Measurements from ENCODE around the gene ASCL2.
"Not testable (repeated sequence)": the region's sequence is repeated elsewhere in the genome, so short reads cannot be mapped to it uniquely, and the experiment has no call there.

Gene ASCL2

DNA sequence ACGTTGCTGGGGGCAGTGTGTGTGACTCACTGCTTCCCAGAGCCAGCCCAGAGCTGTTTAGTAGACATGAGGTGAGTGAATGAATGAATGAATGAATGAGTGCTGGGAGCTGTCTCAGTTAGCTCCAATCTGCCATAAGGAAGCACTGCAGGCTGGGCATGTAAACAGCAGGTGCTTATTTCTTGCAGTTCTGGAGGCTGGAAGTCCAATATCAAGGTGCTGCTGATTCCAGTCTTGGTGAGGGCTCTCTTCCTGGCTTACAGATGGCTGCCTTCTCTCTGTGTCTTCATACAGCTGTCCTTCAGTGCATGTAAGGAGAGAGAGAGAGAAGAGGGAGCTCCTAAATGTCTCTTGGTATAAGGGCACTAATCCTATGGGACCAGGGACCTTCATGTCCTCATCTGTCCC, 27.2 kb upstream of the ASCL2 start:
- DNase-seq (ENCODE audit: low read depth in 2 of 2): no peak

DNA sequence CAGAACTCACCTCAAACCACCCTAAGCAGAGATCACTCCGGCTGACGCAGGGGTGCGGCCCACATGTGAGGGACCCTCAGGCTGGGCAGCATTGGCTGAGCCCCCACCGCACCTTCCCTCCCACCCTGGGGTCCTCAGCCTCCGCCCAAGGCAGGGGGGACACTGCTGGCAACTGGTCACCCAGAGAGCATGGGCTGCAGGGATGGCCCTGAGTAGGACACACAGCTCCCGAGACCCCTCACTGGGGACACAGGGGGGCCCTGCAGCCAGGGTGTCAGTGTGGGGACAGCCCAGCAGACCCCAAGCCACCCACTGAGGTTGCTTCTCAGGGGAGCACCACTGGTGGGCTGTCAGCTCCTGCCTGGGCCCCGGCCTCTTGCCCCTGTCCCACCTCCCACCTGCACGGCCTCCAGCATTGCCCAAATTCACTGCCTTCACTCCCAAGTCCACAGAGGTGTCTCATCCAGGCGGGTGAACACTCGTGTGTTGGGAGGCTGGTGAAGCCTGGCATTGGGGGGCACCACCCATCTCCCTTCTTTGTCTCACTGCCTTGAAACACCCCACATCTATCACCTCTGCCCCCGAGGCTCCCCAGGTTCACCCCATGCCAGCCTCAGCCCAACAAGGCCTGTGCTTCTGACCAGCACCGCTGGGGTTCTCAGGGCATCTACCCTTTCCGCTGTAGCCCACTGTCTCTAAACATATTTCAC, 26.7 kb upstream of the ASCL2 start:
- no peak for DNase-seq (ENCODE audit: low read depth in 2 of 2)

DNA sequence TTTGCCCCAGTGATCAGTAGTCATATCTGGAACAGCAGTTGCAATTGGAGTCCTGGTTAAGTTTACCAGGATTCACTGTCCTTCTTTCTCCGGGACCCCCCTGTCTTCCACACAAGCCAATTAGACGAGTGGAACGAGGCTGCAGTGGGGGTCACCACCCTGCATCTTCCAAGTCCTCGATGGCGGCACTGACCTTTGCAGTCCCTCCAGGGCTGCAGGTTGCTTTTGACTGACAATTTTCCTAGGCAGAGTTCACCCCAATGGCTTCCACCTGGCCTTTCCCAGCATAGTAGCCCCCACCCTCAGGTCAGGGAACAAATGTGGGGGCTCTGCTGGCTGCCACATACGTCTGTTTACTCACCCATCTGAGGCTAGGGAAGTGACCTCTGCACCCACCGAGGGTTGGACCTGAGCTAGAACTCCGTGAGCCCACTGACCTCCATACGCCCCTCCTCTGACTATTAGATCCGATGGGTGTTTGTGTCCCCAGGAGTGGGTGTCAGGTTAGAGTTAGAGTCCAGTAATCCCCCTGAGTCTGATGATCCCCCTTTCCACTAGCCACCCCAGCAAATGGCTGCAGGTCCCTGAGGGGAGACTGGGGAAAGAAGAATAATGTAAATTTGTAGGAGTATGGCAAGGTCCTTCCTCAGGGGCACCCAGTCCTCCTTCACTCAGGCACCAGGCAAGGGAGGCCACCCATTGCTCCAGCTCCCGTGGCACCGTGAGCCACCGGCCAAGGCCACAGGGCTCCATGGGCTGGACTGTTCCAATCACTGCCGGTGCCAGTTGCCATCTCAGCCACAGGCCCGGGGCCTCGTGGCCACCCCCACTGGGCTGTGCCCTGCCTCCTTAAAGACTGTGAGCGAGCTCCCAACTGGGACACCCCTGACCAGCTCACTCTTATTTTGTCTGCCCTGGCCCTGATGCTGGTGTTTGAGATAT, 25.9 kb upstream of the ASCL2 start:
- no peak for DNase-seq (ENCODE audit: low read depth in 2 of 2)

- no peak for DNase-seq (ENCODE audit: low read depth in 2 of 2)
These were observed 24.5 kb upstream of the ASCL2 start for GRCh38 chr11:2294926-2295290.

GRCh38 chr11:2293984-2294925, 23.9 kb upstream of the ASCL2 start:
- no peak for DNase-seq (ENCODE audit: low read depth in 2 of 2)

- no peak for DNase-seq (ENCODE audit: low read depth in 2 of 2)
These were observed 23.2 kb upstream of the ASCL2 start for GRCh38 chr11:2293531-2293971.

- no peak for DNase-seq (ENCODE audit: low read depth in 2 of 2)
These were observed 20.0 kb upstream of the ASCL2 start for GRCh38 chr11:2290351-2290841.

DNA sequence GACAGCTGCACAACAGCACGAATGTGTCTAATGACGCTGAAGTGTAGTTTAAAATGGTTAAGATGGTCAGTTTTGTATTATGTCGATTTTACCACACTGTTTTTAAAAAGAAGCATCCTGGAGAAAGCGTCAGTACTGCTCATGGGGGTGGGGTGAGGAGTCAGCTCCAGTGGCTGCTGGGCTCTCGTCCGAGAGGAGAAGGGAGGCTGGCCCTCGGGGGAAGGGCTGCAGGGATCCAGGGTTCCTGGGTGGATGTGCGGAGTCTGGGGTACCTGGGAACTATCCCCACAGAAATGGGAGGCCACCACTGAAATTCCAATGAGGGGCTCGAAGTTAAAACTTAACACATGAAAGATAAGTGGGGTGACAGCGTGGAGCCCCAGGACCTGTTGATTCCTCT, 19.5 kb upstream of the ASCL2 start:
- no peak for DNase-seq (ENCODE audit: low read depth in 2 of 2)

GRCh38 chr11:2289350-2289749, 19.0 kb upstream of the ASCL2 start:
- DNase-seq (ENCODE audit: low read depth in 2 of 2): no peak

DNA sequence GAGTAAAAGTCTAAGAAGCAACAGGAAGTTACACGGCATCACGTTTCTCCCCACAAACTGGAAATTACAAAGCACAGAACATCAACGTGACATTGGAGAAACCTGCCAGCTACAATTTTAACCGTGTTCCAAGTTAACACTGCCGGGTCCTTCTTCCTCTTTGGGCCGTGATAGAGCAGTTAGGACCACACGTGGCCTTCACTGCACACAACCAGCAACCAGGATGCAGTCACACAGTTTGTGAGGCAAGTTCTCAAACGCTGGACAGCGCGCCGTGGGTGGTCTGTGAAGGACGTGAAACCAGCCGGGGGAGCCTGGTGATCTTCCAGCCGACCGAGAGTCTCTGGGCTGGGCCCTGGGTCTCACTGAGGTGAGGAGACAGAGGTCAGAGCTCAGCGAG, 16.7 kb upstream of the ASCL2 start:
- DNase-seq (ENCODE audit: low read depth in 2 of 2): no peak

GRCh38 chr11:2286350-2286749, 16.0 kb upstream of the ASCL2 start:
- DNase-seq (ENCODE audit: low read depth in 2 of 2): not testable (repeated sequence)

DNA sequence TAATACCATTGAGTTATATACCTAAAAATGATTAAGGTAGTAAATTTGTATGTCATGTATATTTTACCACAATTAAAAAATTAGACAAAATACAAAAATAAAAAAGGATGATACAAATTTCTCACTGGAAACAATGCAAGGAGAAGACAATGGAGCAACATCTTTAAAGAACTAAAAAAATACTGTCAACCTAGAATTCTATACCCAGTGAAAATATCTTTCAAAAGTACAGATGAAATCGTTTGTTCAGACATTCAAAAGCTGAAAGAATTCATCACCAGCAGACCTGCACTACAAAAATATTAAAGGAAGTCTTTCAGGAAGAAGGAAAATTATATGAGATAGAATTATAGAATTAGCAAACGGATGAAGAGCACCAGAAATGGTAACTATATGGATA, 9.8 kb upstream of the ASCL2 start:
- no peak for DNase-seq (ENCODE audit: low read depth in 2 of 2)

GRCh38 chr11:2277933-2278523, 7.6 kb upstream of the ASCL2 start:
- DNase-seq (ENCODE audit: low read depth in 2 of 2): no peak

GRCh38 chr11:2277008-2277346, 6.6 kb upstream of the ASCL2 start:
- no peak for DNase-seq (ENCODE audit: low read depth in 2 of 2)

- DNase-seq (ENCODE audit: low read depth in 2 of 2): no peak
These were observed 6.1 kb upstream of the ASCL2 start for GRCh38 chr11:2276280-2277007.

- no peak for DNase-seq (ENCODE audit: low read depth in 2 of 2)
These were observed 5.2 kb upstream of the ASCL2 start for GRCh38 chr11:2275334-2276279.

DNA sequence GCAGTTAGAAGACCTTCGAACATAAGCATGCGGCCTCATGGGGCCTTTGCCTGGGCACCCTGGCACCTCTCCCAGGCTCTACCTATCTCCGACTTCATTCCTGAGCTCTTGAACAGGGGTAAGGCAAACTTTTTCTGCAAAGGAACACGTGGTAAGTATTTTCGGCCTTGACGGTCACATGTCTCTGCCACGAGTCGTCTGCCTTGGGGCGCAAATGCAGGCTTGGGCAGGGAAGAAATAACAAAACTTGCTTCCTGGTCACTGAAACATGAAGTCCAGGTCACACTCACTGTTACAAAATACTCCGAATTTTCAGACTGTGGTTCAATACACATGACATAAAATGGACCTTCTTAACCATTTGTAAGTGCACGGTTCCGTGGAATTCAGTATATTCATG, 3.4 kb upstream of the ASCL2 start:
- no peak for DNase-seq (ENCODE audit: low read depth in 2 of 2)

- no peak for DNase-seq (ENCODE audit: low read depth in 2 of 2)
These were observed 2.9 kb upstream of the ASCL2 start for GRCh38 chr11:2273311-2273710.

DNA sequence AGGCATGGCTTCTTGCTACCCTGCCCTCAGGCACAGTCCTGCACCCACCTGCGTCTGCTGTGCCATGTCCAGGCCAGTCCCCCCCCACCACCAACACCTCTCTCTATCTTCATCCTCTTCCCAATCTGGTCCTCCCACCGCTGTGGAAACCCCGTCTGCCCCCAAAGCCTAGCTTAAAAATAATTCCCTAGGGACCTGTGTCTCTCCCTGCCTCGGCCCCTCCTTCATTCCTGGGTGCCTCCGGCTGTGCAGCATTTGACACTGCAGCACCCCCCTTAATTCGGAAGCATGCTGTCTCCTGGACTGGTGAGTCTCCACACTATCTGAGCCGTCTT, 2.5 kb upstream of the ASCL2 start:
- no peak for DNase-seq (ENCODE audit: low read depth in 2 of 2)

Data from stimulated activated CD8-positive, alpha-beta memory T cell treated with anti-CD3 and anti-CD28 coated beads, Interleukin-7, amount 100 ng/mL, for 4 hours (primary cell).